Rectal smooth muscle tissue (tissue), 1 donor: Measurements from ENCODE around the gene SPON2.

ENCODE experiments used
- H3K27ac ChIP-seq: one replicate; pipeline ENCODE4 v1.7.0; 2013; ENCODE audit warnings: low read depth, low read length, inconsistent platforms
- H3K27me3 ChIP-seq: one replicate; pipeline ENCODE4 v1.7.0; 2013; ENCODE audit warnings: low read length; ENCODE audit not compliant: control insufficient read depth, insufficient read depth
- H3K36me3 ChIP-seq: one replicate; pipeline ENCODE4 v1.7.0; 2013; ENCODE audit warnings: low read length; ENCODE audit not compliant: control insufficient read depth, insufficient read depth
- H3K4me1 ChIP-seq: one replicate; pipeline ENCODE4 v1.7.0; 2013; ENCODE audit warnings: low read length; ENCODE audit not compliant: control insufficient read depth, insufficient read depth
- H3K4me3 ChIP-seq: one replicate; pipeline ENCODE4 v1.7.0; 2013; ENCODE audit warnings: low read length
- H3K9ac ChIP-seq: one replicate; pipeline ENCODE4 v1.7.0; 2013; ENCODE audit warnings: low read length

SPON2 gene

GRCh38 chr4:1196421-1197183 is 24.2 kb upstream of the SPON2 start:
- Histone ChIP-seq H3K27ac (no peak overlapping the region), H3K27me3 (no peaks in the 10 kb centered on the region), H3K36me3 (no peaks in the 10 kb centered on the region), H3K4me1 (peaks cover 33% of the 10 kb centered on the region), H3K9ac (no peak overlapping the region), H3K4me3 (no peak overlapping the region)

GRCh38 chr4:1195891-1196401 is 23.6 kb upstream of the SPON2 start:
- H3K4me1 ChIP-seq: peaks cover 32% of the 10 kb centered on the region
- no peak overlapping the region for H3K27ac ChIP-seq

GRCh38 chr4:1195109-1195671 is 22.8 kb upstream of the SPON2 start:
- H3K27ac ChIP-seq: peak overlapping the region; percentile 88
- no peaks in the 10 kb centered on the region for H3K27me3 ChIP-seq
- no peak overlapping the region for H3K9ac ChIP-seq
- peaks cover 26% of the 10 kb centered on the region for H3K4me1 ChIP-seq
- H3K36me3 ChIP-seq: no peaks in the 10 kb centered on the region
- no peak overlapping the region for H3K4me3 ChIP-seq

More at GRCh38 chr4:1195891-1196401, 23.6 kb upstream of the SPON2 start:
- no peaks in the 10 kb centered on the region for H3K27me3 ChIP-seq
- no peak overlapping the region for H3K4me3 ChIP-seq
- no peak overlapping the region for H3K9ac ChIP-seq
- no peaks in the 10 kb centered on the region for H3K36me3 ChIP-seq

- peaks cover 23% of the 10 kb centered on the region for H3K4me1 ChIP-seq
- no peaks in the 10 kb centered on the region for H3K36me3 ChIP-seq
- peak overlapping the region; percentile 88 for H3K27ac ChIP-seq
- H3K9ac ChIP-seq: no peak overlapping the region
- H3K4me3 ChIP-seq: peak overlapping the region; percentile 27
- no peaks in the 10 kb centered on the region for H3K27me3 ChIP-seq
These were observed 21.9 kb upstream of the SPON2 start for GRCh38 chr4:1194010-1194900.

- Histone ChIP-seq H3K9ac (no peak overlapping the region), H3K36me3 (no peaks in the 10 kb centered on the region), H3K27ac (peak overlapping the region; percentile 95), H3K27me3 (no peaks in the 10 kb centered on the region), H3K4me1 (peaks cover 23% of the 10 kb centered on the region), H3K4me3 (no peak overlapping the region)
These were observed 21.0 kb upstream of the SPON2 start for GRCh38 chr4:1193206-1194009.

GRCh38 chr4:1192493-1193205 is 20.3 kb upstream of the SPON2 start:
- no peaks in the 10 kb centered on the region for H3K27me3 ChIP-seq
- peak overlapping the region; percentile 95 for H3K27ac ChIP-seq
- peaks cover 23% of the 10 kb centered on the region for H3K4me1 ChIP-seq
- no peak overlapping the region for H3K9ac ChIP-seq
- H3K4me3 ChIP-seq: peak overlapping the region; percentile 11
- no peaks in the 10 kb centered on the region for H3K36me3 ChIP-seq

GRCh38 chr4:1192091-1192492 is 19.7 kb upstream of the SPON2 start:
- H3K36me3 ChIP-seq: no peaks in the 10 kb centered on the region
- H3K27me3 ChIP-seq: no peaks in the 10 kb centered on the region
- H3K4me3 ChIP-seq: peak overlapping the region; percentile 11
- no peak overlapping the region for H3K9ac ChIP-seq
- peak overlapping the region; percentile 95 for H3K27ac ChIP-seq
- H3K4me1 ChIP-seq: peaks cover 23% of the 10 kb centered on the region

GRCh38 chr4:1191621-1192020 is 19.2 kb upstream of the SPON2 start:
- Histone ChIP-seq H3K27me3 (no peaks in the 10 kb centered on the region), H3K36me3 (no peaks in the 10 kb centered on the region), H3K27ac (peak overlapping the region; percentile 95), H3K4me3 (no peak overlapping the region), H3K4me1 (peaks cover 23% of the 10 kb centered on the region), H3K9ac (no peak overlapping the region)

GRCh38 chr4:1187182-1187581 is 14.8 kb upstream of the SPON2 start:
- Histone ChIP-seq H3K27ac (no peak overlapping the region), H3K4me3 (no peak overlapping the region)

GRCh38 chr4:1183985-1184773 is 11.8 kb upstream of the SPON2 start:
- H3K9ac ChIP-seq: no peak overlapping the region
- no peaks in the 10 kb centered on the region for H3K27me3 ChIP-seq
- no peak overlapping the region for H3K27ac ChIP-seq
- no peak overlapping the region for H3K4me3 ChIP-seq
- no peaks in the 10 kb centered on the region for H3K4me1 ChIP-seq
- H3K36me3 ChIP-seq: no peaks in the 10 kb centered on the region

More at GRCh38 chr4:1187182-1187581, 14.8 kb upstream of the SPON2 start:
- peaks cover 7% of the 10 kb centered on the region for H3K4me1 ChIP-seq
- no peak overlapping the region for H3K9ac ChIP-seq
- H3K27me3 ChIP-seq: no peaks in the 10 kb centered on the region
- H3K36me3 ChIP-seq: no peaks in the 10 kb centered on the region

- Histone ChIP-seq H3K36me3 (no peaks in the 10 kb centered on the region), H3K4me3 (no peak overlapping the region), H3K27ac (no peak overlapping the region), H3K27me3 (no peaks in the 10 kb centered on the region), H3K9ac (no peak overlapping the region), H3K4me1 (no peaks in the 10 kb centered on the region)
These were observed 9.9 kb upstream of the SPON2 start for GRCh38 chr4:1182313-1182712.
